Measurements from ENCODE around the gene RUNX2. TPM values are rescaled to one million over a fixed set of nuclear protein-coding genes. Genes with fewer than 3 reads are reported as not detected.

RUNX2 gene
- total RNA-seq, 1 donor from 2014 or later, result 1.8 TPM

DNA sequence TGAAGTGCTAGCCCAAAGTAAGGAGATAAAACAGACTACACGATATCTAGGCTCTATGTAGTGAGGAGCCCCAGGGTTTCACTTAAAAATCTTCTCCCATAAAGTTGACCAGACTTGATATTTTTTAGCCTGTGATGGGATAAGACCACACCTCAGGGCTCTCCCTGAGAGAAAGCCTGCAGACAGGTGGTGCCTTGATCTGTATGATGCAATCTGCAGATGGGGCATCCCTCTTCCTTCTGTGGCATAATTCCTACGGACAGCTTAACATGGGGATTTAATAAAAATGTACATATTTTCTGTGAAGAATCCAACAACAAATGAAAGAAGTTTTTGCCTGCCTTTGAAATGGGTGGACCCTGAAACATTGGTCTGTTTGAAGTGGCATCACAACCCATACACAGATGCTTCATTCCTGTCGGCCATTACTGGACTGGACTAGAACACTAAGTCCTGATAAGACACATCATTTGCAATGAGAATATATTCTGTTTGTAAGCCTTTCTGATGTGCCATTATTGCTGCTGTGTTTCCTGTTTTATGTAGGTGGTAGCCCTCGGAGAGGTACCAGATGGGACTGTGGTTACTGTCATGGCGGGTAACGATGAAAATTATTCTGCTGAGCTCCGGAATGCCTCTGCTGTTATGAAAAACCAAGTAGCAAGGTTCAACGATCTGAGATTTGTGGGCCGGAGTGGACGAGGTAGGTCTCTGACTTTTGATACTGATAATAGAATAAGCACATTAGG lies 103.4 kb downstream of the RUNX2 start:
- H3K9me3 Mint-ChIP-seq, result no peaks in the 10 kb centered on the region
- DNase-seq (no peak), ATAC-seq (ENCODE audit: low read depth) (no peak)
- peak overlapping the region; percentile 1 for H3K27ac Mint-ChIP-seq
- POLR2A ChIA-PET, result no interaction called here
- H3K4me3 Mint-ChIP-seq, result peak overlapping the region; percentile 25
- no peaks in the 10 kb centered on the region for H3K27me3 Mint-ChIP-seq
- H3K36me3 Mint-ChIP-seq (ENCODE audit: low read depth), result no peaks in the 10 kb centered on the region
- CTCF ChIA-PET, result no interaction called here
- TF ChIP-seq, protein P1, sequence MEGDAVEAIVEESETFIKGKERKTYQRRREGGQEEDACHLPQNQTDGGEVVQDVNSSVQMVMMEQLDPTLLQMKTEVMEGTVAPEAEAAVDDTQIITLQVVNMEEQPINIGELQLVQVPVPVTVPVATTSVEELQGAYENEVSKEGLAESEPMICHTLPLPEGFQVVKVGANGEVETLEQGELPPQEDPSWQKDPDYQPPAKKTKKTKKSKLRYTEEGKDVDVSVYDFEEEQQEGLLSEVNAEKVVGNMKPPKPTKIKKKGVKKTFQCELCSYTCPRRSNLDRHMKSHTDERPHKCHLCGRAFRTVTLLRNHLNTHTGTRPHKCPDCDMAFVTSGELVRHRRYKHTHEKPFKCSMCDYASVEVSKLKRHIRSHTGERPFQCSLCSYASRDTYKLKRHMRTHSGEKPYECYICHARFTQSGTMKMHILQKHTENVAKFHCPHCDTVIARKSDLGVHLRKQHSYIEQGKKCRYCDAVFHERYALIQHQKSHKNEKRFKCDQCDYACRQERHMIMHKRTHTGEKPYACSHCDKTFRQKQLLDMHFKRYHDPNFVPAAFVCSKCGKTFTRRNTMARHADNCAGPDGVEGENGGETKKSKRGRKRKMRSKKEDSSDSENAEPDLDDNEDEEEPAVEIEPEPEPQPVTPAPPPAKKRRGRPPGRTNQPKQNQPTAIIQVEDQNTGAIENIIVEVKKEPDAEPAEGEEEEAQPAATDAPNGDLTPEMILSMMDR (IDR thresholded peaks at IDR 0.05), result no peak
- H3K4me1 Mint-ChIP-seq, result peaks cover 21% of the 10 kb centered on the region
- intact Hi-C loops (cut with micrococcal nuclease), result no loop called here

DNA sequence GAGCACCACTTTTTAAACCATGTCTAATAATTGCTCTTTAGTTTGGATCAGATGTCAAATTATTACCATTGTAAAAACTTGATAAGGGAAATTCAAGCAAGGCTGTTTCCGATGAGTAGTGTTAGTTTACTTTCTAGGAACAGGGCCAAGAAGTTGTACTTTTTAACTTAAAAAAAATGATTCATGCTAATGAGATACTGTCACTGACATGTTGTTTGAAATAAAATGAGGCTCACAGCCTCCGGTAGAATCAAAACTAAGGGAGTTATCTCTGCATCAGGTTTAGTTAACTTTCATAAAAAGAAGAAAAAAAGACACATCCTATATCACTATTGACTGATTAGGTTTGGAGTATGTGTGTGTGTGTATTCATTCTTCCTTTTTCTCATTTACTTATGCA lies 104.8 kb downstream of the RUNX2 start:
- DNase-seq, result no peak
- Mint-ChIP-seq H3K36me3 (ENCODE audit: low read depth) (no peaks in the 10 kb centered on the region), H3K4me1 (peaks cover 27% of the 10 kb centered on the region), H3K9me3 (no peaks in the 10 kb centered on the region), H3K4me3 (no peak overlapping the region), H3K27me3 (no peaks in the 10 kb centered on the region), H3K27ac (no peak overlapping the region)
- CTCF ChIA-PET, result no interaction called here
- ATAC-seq (ENCODE audit: low read depth), result no peak
- intact Hi-C loops (cut with micrococcal nuclease), result no loop called here
- POLR2A ChIA-PET, result no interaction called here
- TF ChIP-seq, protein P1 (IDR thresholded peaks at IDR 0.05), result no peak

DNA sequence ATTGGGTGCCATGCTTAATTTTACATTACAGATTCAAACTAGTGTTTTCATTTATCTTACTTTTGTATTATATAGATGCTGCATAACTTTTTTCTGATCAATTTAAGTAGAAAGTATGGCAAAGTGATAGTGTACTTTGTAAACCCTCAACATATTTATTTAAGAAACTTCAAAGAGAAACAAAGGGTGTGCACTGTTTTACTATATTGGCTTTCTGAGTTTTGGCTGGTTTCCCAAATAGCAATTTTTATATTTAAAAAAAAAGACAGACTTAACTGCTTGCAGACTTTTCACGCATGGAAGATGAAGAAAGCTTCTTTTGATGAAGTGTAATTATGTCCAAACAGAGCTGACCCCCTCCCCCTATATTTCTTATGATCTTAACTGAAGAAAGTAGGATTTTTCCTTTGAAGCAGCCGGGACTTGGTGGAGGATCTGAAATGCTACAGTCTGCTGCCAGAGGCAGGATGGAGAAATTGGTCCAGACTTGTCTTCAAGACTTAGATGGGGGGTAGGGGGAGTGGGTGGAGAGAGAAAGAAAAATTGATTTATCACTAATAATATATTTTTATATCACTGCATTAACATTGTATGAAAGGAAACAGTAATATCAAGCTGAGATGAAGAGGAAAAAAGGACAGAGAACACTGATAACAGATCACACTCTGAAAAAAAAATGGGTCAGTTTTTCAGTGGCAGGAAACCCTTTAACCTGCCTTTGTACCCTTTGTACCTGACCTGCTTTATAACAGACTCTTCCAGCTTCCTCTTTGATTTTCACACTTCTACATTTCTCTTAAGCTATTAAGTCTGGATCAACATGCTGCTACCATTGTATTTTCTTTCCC lies 105.6 kb downstream of the RUNX2 start:
- TF ChIP-seq, protein P1 (IDR thresholded peaks at IDR 0.05), result no peak
- H3K36me3 Mint-ChIP-seq (ENCODE audit: low read depth), result no peaks in the 10 kb centered on the region
- ChIA-PET POLR2A (interaction anchor here (0.6 kb wide), 1 partner anchor 56 kb away, joined by 3 read pairs; no protein-coding TSS in a partner anchor), CTCF (no interaction called here)
- ATAC-seq (ENCODE audit: low read depth), result no peak
- H3K4me1 Mint-ChIP-seq, result peaks cover 25% of the 10 kb centered on the region
- no peak for DNase-seq
- no peaks in the 10 kb centered on the region for H3K27me3 Mint-ChIP-seq
- H3K9me3 Mint-ChIP-seq, result no peaks in the 10 kb centered on the region
- H3K27ac Mint-ChIP-seq, result no peak overlapping the region
- no peak overlapping the region for H3K4me3 Mint-ChIP-seq
- intact Hi-C loops (cut with micrococcal nuclease), result no loop called here

DNA sequence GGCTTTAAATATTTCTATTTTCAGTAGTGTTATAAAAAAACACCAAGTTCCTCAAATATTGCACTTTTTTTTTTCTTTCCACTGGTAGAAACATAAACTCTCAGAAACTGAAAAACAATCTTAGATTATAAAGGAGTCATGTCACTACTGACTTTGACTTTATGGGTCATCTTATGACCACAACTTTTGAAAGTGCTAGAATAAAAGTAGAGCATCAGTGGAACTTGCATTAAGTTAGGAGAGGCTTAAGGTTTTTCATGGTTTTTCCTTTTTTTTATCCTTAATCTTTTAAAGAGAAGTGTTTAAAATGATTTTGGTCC lies 106.2 kb downstream of the RUNX2 start:
- no peaks in the 10 kb centered on the region for H3K36me3 Mint-ChIP-seq (ENCODE audit: low read depth)
- H3K9me3 Mint-ChIP-seq, result no peaks in the 10 kb centered on the region
- ChIA-PET POLR2A (interaction anchor here (0.6 kb wide), 1 partner anchor 56 kb away, joined by 3 read pairs; no protein-coding TSS in a partner anchor), CTCF (no interaction called here)
- TF ChIP-seq, protein P1 (IDR thresholded peaks at IDR 0.05), result no peak
- intact Hi-C loops (cut with micrococcal nuclease), result no loop called here
- ATAC-seq (ENCODE audit: low read depth) (no peak), DNase-seq (no peak)
- H3K4me3 Mint-ChIP-seq, result no peak overlapping the region
- no peaks in the 10 kb centered on the region for H3K27me3 Mint-ChIP-seq
- H3K4me1 Mint-ChIP-seq, result peaks cover 25% of the 10 kb centered on the region
- no peak overlapping the region for H3K27ac Mint-ChIP-seq
